K562 (cell line): ENCODE data around the gene SLC44A1. TPM values are rescaled to one million over a fixed set of nuclear protein-coding genes. Genes with fewer than 3 reads are reported as not detected.

Experiments
- CBFA2T3 ChIP-seq: fragments of 450-650 bp; IDR thresholded peaks from 2 replicates; pipeline ENCODE4 v1.6.1; 2017
- CUX1 ChIP-seq: fragments of 200-800 bp; sonication (Bioruptor generic); IDR thresholded peaks from 2 replicates; pipeline ENCODE4 v1.6.1; 2016; ENCODE audit warnings: missing genetic modification characterization, missing compliant biosample characterization
- PML ChIP-seq: IDR thresholded peaks from 2 replicates; pipeline ENCODE4 v1.6.1; 2012; ENCODE audit warnings: low read length, inconsistent platforms
- POLR2AphosphoS5 ChIP-seq: IDR thresholded peaks from 2 replicates; pipeline ENCODE4 v1.6.1; 2011; ENCODE audit warnings: mild to moderate bottlenecking, low read depth, low read length, moderate library complexity; ENCODE audit not compliant: control insufficient read depth, insufficient read depth
- RBFOX2 ChIP-seq: fragments of 200-400 bp; formaldehyde crosslinking; IDR thresholded peaks from 2 replicates; pipeline ENCODE4 v1.6.1; 2017; ENCODE audit warnings: low read depth, mild to moderate bottlenecking, low read length, moderate library complexity
- SAP30 ChIP-seq: fragments of 200-600 bp; sonication (generic); IDR thresholded peaks from 2 replicates; pipeline ENCODE4 v1.6.1; 2012; ENCODE audit warnings: borderline replicate concordance, low read depth, mild to moderate bottlenecking, moderate library complexity, low read length, control low read depth, inconsistent platforms; ENCODE audit not compliant: insufficient read depth, poor library complexity, severe bottlenecking
- SIX5 ChIP-seq, 2 experiments: IDR thresholded peaks; 2 replicates each; pipeline ENCODE4 v1.6.1; 2011; ENCODE audit warnings: low read length in 2 of 2, borderline replicate concordance in 1 of 2, low read depth in 1 of 2, mild to moderate bottlenecking in 1 of 2, moderate library complexity in 1 of 2; ENCODE audit not compliant: insufficient read depth in 1 of 2
- SREBF2 ChIP-seq: sonication (generic); formaldehyde crosslinking; IDR thresholded peaks from 2 replicates; pipeline ENCODE4 v1.4.0; 2020; ENCODE audit warnings: mild to moderate bottlenecking, missing genetic modification reagents
- ZNF282 ChIP-seq: sonication (generic); formaldehyde crosslinking; IDR thresholded peaks from 2 replicates; pipeline ENCODE4 v1.8.1; 2023; ENCODE audit warnings: missing genetic modification reagents
- ZNF740 ChIP-seq, 3 experiments: fragments of 200-800 bp in 1 of 3; sonication (Bioruptor generic) in 1 of 3; sonication (generic) in 1 of 3; formaldehyde crosslinking in 1 of 3; IDR thresholded peaks; 2 replicates each; pipeline versions ENCODE4 v1.6.1 to v1.8.0; 2016 to 2022; ENCODE audit warnings: mild to moderate bottlenecking in 2 of 3, missing compliant biosample characterization in 2 of 3, missing genetic modification characterization in 2 of 3, missing genetic modification reagents in 1 of 3
- ZNF785 ChIP-seq: fragments of 250-450 bp; sonication (Bioruptor Pico); IDR thresholded peaks from 2 replicates; pipeline ENCODE4 v1.4.0; 2020; ENCODE audit warnings: mild to moderate bottlenecking
- ZNF79 ChIP-seq: fragments of 250-450 bp; sonication (Bioruptor Pico); IDR thresholded peaks from 2 replicates; pipeline ENCODE4 v1.4.0; 2020; ENCODE audit warnings: low read depth, mild to moderate bottlenecking, moderate library complexity
- polyA plus RNA-seq, 8 experiments: library from polyadenylated mRNA; depleted of rRNA in 4 of 8; stranded (reverse) in 5 of 8; unstranded in 3 of 8; fragments of >200 nt; fragmentation: Nextera tagmentation in 2 of 8; fragmentation: Illumina TruSeq in 1 of 8; extraction: Ambion mirVana in 2 of 8; extraction: Trizol in 1 of 8; gene quantifications; 2 replicates each; pipeline versions ENCODE4 v1.2.1 to v1.2.3, GENCODE V29; 2011 to 2014; ENCODE audit warnings: inconsistent platforms in 1 of 8, missing spikeins in 1 of 8
- total RNA-seq, 7 experiments: library from RNA; depleted of rRNA in 6 of 7; stranded (reverse); fragments of >200 nt in 6 of 7; fragmentation: Illumina TruSeq in 2 of 7; extraction: Trizol in 2 of 7; gene quantifications; 2 replicates each; pipeline versions ENCODE4 v1.2.1 to v1.2.3, GENCODE V29; 2011 to 2021; ENCODE audit warnings: low replicate concordance in 1 of 7

Gene SLC44A1
- total and polyA plus RNA-seq, 9 of the 15 experiments (the other 6 are each of a cell fraction or from before 2014, with no cell fraction given): 0.11 to 0.59 (median 0.30) TPM

GRCh38 chr9:105248691-105249090 is 4.2 kb downstream of the SLC44A1 start (continued):
- TF ChIP-seq CUX1 (no peak), ZNF79 (CRISPR knock-in tag) (no peak), SAP30 (no peak), SREBF2 (CRISPR knock-in tag) (no peak), SIX5 (IDR thresholded peaks at IDR 0.05; ENCODE audit: borderline replicate concordance in 1 of 2, insufficient read depth in 1 of 2, low read depth in 1 of 2, low read length in 2 of 2) (no peak), PML (no peak), POLR2AphosphoS5 (no peak), ZNF785 (CRISPR knock-in tag) (no peak), ZNF740 (CRISPR knock-in tag; IDR thresholded peaks at IDR 0.05) (no peak), ZNF740 (tag; IDR thresholded peaks at IDR 0.05) (no peak), RBFOX2 (no peak), CBFA2T3 (no peak), ZNF282 (CRISPR knock-in tag) (no peak)
